Activated CD8-positive, alpha-beta memory T cell treated with anti-CD3 and anti-CD28 coated beads, Interleukin-2, amount 50 U/mL, for 24 hours (primary cell): ENCODE results near the gene NUP155.
"Not testable (repeated sequence)": the region's sequence is repeated elsewhere in the genome, so short reads cannot be mapped to it uniquely, and the experiment has no call there.

Experiments
- DNase-seq: peaks from one replicate; pipeline ENCODE4 v3.0.0-alpha.2; 2020; ENCODE audit errors: extremely low read depth

Gene NUP155

DNA sequence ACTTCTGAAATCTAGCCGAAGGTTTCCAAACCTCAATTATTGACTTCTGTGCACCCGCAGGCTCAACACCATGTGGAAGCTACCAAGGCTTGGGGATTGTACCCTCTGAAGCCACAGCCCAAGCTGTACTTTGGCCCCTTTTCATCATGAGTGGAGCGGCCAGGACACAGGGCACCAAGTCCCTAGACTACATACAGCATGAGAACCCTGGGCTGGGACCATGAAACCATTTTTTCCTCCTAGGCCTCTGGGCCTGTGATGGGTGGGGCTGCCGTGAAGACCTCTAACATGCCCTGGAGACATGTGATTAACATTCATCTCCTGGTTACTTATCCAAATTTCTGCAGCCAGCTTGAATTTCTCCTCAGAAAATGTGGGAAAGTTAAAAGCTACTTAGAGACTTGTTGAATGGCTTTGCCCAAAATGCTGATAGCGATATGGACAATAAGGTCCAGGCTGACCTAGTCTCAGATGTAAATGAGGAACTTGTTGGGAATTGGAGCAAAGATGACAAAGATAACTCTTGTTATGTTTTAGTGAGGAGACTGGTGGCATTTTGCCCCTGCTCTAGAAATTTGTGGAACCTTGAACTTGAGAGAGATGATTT, 87.6 kb downstream of the NUP155 start:
- DNase-seq = no peak

DNA sequence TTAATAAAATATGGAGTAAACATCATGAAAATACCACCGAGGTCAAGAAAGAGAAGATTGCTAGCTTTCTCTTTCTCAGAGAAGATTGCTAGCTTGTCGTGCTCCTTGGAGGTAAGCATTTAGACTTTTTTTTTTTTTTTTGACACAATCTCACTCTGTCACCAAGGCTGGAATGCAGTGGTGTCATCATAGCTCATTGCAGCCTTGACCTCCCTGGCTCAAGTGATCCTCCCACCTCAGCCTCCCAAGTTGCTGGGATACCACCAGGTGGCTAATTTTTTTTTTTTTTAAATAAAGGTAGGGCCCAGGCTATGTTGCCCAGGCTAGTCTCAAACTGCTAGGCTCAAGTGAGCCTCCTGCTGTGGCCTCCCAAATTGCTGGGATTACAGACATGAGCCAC, 95.4 kb downstream of the NUP155 start:
- no peak for DNase-seq

DNA sequence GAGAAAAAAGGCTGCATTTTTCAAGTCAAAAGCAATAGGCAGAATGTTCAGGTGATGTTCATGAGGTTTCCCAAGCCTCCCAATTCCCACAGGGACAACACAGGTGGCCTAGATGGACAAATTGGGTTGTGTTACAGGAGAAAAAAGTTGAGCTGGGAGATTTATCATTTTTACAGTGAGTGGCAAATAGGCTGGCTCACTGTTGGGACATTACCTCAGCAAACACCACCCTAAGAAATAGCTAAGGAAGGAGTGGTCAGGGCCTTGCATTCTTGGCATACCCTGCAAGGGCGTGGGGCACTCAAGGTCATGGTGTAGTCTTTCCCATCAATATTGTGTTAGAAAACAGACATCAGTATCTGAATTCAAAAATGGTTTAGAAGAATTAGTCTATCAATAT, 98.4 kb downstream of the NUP155 start:
- no peak for DNase-seq

DNA sequence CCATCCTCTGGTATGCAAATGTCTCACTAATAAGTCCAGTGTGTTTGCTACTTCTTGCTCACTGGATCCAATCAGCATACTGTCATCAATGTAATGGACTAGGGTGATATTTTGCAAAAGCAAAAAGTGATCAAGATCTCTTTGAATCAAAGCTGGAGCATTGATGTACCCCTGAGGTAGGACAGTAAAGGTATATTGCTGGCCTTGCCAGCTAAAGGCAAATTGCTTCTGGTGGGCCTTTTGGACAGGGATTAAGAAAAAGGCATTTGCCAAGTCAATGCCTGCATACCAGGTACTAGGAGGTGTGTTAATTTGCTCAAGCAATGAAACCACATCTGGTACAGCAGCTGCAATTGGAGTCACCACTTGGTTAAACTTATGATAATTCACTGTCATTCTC, 102.8 kb downstream of the NUP155 start:
- DNase-seq = not testable (repeated sequence)

DNA sequence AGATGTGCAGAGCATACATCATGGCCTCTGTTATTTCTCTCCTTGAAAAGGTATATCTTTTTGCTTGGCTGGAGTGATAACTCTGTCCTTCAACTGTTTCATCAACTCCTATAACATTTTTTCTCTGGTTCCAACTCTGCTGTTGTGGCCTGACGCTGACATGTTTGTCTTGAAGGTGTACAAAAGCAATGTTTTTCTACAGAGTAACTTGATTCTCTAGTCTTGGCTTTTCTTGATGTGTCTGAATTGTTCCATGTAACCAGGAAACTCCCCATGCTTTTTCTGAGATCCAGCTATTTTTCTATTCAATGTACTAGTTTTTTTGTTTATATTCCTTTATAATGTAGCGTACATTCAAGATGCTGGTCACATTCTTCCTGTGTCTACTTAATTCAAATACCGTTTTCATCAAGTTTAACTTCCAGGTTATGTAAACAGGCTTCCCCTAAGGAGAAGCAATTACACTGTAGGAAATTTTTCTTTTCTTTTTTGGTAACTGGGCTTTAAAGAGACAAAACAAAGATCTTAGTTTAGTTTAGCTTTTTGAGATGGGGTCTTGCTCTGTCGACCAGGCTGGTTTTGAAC, 115.0 kb downstream of the NUP155 start:
- DNase-seq = no peak

DNA sequence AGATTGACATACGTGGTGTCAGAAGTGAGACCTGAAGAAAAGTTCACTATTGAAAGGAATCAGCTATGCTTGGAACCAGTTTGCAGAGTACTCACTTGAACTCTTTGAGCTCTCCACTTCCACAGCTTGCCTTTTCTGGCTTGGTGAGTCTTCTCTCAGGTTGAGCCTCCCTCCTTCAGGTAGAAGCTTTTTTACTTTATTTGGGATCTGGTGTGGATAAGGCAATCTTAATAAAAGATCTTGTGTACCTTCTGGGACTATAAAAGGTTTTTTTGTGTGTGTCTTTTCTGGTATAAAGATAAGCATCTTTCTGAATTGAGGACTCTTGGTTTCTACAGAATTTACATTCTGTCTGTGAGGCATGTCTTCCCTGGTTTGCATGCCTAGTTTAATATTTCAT, 116.3 kb downstream of the NUP155 start:
- DNase-seq = no peak

DNA sequence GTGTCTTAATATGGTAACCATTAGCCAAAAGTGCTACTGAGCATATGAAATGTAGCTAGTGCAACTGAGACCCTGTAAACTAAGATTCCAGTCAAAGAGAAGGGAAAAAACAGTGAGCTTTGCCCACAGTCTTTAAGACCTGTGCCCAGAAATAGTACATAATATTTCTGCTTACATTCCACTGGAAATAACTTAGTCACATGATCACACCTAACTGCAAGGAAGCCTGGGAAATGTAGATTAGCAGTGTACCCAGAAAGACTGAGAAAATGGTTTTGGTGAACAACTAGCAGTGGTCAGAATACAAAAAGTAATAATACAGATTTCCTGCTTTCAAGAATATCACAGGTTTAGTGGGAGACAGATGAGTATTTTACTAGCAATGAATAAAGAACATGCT, 119.2 kb downstream of the NUP155 start:
- no peak for DNase-seq

DNA sequence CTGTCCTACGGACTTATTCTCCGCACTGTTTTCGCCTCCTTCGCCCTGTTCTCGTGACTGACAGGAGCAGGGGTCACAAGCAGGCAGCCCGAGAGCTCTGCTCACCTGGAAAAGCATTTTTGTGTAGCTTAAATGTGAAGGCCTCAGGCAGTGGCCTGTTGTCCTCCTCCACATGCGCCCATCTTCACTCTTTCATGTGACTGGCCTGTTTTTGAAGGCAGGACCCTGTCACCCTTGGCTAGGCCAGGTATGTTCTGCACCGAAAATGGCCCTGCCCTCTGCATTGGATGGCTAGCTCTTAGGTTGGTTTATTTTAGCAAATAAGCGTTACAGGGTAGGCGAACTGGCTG, 121.1 kb downstream of the NUP155 start:
- DNase-seq = no peak

DNA sequence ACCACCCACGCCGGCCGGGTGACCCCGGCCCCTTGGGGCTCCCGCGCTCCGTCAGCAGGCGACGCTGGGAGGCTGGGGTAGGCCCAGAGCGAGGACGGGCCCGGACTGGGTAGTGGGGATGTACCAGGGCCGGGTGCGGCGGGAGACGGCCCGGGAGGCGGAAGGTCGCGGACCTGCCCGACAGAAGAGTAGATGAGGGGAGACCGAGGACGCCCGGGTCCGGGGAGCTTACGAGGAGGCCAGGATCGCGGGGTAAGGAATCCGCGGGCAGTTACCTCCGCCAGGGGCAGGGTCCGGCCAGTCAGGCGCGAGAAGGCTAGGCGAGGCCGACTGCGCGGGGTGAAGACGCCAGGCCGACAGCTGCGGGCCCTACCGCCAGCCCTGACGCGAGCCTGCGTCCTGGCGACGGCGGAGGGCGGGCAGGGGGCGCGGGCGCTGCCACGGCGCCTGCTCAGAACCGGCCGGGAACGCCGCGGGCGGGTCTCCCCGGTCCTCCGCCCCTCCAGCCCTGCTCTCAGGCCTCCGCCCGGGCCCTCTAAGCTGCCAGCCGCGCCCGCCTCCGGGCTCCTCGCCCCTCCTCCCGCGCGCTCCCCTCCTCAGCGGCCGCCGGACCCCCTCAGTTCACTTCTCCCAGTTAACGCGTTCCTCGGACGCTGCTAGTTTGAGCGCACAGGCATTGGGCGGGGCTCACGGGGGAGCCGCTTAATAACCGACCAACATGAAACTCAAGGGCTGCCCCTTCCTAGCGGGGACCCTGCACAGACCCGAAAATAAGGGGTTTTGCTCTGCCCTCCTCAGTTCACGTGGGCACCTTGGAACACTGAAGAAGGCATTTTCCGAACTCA, 121.7 kb downstream of the NUP155 start, which contains the start of gene CPLANE1:
Gene CPLANE1 (minus strand): TSS at position 407 of the 845 bp plus-strand sequence. CDS start 1,678 bp downstream, outside the sequence.
- DNase-seq = no peak

DNA sequence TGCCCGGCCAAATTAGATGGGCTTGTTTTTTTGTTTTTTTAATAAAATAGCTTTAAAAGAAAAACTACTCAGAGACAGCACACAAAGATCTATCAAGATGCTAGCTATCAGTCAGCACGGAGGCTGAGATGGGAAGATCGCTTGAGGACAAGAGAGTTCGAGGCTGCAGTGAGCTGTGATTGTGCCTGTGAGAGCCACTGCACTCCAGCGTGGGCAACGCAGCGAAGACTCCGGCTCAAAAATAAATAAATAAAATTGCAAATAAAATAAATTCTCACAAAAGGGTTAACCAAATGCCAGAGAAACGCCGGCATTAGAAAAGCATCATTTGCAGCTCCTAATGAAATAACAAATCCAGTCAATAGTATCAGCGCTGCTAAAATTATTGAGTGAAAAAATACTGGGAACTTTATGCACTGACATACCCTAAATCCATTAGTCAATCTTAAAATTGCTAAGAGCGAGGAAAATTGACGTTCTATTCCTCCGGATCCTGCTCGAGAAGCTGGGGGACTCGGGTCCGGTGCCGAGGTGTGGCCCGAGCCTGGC, 122.4 kb downstream of the NUP155 start:
- no peak for DNase-seq

DNA sequence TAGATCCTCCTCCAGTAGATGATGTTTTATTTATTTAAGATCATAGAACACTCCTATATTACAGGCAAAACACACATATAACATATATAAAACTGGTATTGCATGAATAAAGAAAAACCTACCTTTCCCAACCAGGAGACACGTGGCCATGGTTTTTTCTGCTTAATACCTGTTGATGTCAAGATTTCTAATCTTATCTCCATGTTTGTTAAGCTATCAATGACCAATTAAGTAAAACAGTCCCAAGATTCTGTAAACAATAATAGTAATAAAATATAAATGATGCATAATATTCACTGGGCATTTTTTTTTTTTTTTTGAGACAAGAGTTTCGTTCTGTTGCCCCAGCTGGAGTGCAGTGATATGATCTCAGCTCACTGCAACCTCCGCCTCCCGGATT, 123.4 kb downstream of the NUP155 start:
- no peak for DNase-seq

DNA sequence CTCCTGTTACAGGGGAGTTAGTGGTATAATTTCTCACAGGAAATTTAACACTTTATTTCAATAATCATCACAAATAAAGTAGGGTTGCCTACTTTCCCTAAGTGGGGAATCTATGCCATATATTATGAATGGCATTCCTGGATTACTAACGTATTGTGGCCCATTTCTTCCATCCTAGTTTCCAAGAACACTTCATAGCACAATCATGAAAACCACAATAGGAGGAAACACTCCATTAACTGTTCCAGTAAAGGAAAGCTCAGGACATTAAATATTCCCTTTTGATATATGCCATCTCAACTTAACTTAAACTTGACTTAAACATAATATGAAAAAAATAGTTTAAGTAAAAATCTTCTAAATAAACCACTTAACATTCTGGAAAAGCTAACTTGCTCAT, 123.9 kb downstream of the NUP155 start:
- no peak for DNase-seq
